IMR-90 (cell line): ENCODE results near the gene MALL.
"Not testable (repeated sequence)": the region's sequence is repeated elsewhere in the genome, so short reads cannot be mapped to it uniquely, and the experiment has no call there.

Experiments
- CHD1 ChIP-seq: IDR thresholded peaks from 2 replicates; pipeline ENCODE4 v1.6.1; 2012; ENCODE audit warnings: low read depth, low read length, improper control_type of control experiment
- MAZ ChIP-seq: IDR thresholded peaks from 2 replicates; pipeline ENCODE4 v1.6.1; 2012; ENCODE audit warnings: low read depth, mild to moderate bottlenecking, low read length, improper control_type of control experiment, moderate library complexity, borderline replicate concordance
- MXI1 ChIP-seq: IDR thresholded peaks from 2 replicates; pipeline ENCODE4 v1.6.1; 2012; ENCODE audit warnings: low read depth, mild to moderate bottlenecking, low read length, moderate library complexity, borderline replicate concordance
- POLR2A ChIP-seq: IDR thresholded peaks from 2 replicates; pipeline ENCODE4 v1.6.1; 2012; ENCODE audit warnings: mild to moderate bottlenecking, low read depth, low read length
- TF ChIP-seq, protein P1 (sequence below): conservative IDR thresholded peaks from 2 replicates; pipeline ENCODE4 v1.5.1; 2012; ENCODE audit warnings: mild to moderate bottlenecking, low read depth, low read length, improper control_type of control experiment

DNA sequence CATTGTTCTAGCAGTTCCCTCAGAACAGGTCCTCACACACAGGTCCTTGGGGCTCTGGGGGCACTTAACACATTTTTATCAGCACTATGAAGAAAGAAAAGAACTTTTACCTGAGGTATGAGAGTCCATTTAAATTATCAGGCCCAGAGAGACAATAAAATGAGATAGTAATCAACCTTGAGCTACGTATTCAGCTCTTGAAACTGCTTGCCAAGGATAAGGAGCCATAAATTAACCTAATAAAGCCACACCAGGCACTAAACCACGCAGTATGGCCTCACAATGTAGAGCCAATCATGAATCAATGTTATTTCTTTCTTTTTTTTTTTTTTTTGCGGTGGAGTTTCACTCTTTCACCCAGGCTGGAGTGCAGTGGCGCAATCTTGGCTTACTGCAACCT, 37.5 kb downstream of the MALL start:
- not testable (repeated sequence) for TF ChIP-seq POLR2A, MAZ, MXI1, CHD1
- TF ChIP-seq, protein P1, sequence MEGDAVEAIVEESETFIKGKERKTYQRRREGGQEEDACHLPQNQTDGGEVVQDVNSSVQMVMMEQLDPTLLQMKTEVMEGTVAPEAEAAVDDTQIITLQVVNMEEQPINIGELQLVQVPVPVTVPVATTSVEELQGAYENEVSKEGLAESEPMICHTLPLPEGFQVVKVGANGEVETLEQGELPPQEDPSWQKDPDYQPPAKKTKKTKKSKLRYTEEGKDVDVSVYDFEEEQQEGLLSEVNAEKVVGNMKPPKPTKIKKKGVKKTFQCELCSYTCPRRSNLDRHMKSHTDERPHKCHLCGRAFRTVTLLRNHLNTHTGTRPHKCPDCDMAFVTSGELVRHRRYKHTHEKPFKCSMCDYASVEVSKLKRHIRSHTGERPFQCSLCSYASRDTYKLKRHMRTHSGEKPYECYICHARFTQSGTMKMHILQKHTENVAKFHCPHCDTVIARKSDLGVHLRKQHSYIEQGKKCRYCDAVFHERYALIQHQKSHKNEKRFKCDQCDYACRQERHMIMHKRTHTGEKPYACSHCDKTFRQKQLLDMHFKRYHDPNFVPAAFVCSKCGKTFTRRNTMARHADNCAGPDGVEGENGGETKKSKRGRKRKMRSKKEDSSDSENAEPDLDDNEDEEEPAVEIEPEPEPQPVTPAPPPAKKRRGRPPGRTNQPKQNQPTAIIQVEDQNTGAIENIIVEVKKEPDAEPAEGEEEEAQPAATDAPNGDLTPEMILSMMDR: not testable (repeated sequence)
